Liver (tissue), 9 donors: ENCODE measurements around the gene TCHP. TPM values are rescaled to one million over a fixed set of nuclear protein-coding genes. Genes with fewer than 3 reads are reported as not detected.

ENCODE experiments used
- DNase-seq: peaks from one replicate; pipeline ENCODE4 v3.0.0-alpha.2; 2017; ENCODE audit warnings: low spot score
- H3K27ac ChIP-seq, 2 donors: one replicate each; pipeline ENCODE4 v1.7.0; 2013; ENCODE audit warnings: inconsistent platforms in 2 of 2, low read length in 2 of 2, control low read depth in 1 of 2, low read depth in 1 of 2, mild to moderate bottlenecking in 1 of 2
- H3K27me3 ChIP-seq, 4 donors: one replicate each; pipeline versions ENCODE4 v1.6.1 to v1.7.0; 2013; ENCODE audit warnings: low read length in 3 of 4, inconsistent platforms in 1 of 4, mild to moderate bottlenecking in 1 of 4, moderate library complexity in 1 of 4; ENCODE audit not compliant: control insufficient read depth in 4 of 4, insufficient read depth in 4 of 4
- H3K36me3 ChIP-seq, 4 donors: one replicate each; pipeline versions ENCODE4 v1.6.1 to v1.7.0; 2013; ENCODE audit warnings: low read length in 3 of 4, mild to moderate bottlenecking in 3 of 4, low read depth in 1 of 4, moderate library complexity in 1 of 4; ENCODE audit not compliant: control insufficient read depth in 4 of 4, insufficient read depth in 3 of 4
- H3K4me1 ChIP-seq, 4 donors: one replicate each; pipeline versions ENCODE4 v1.6.1 to v1.7.0; 2013; ENCODE audit warnings: low read length in 3 of 4, mild to moderate bottlenecking in 3 of 4, moderate library complexity in 1 of 4; ENCODE audit not compliant: control insufficient read depth in 4 of 4, insufficient read depth in 4 of 4
- H3K4me3 ChIP-seq, 3 donors: one replicate each; pipeline versions ENCODE4 v1.6.1 to v1.7.0; 2013; ENCODE audit warnings: low read length in 3 of 3, control low read depth in 1 of 3, low read depth in 1 of 3, mild to moderate bottlenecking in 1 of 3
- H3K9ac ChIP-seq, 2 donors: one replicate each; pipeline ENCODE4 v1.7.0; 2013; ENCODE audit warnings: low read length in 2 of 2, mild to moderate bottlenecking in 2 of 2, moderate library complexity in 2 of 2, control low read depth in 1 of 2, low read depth in 1 of 2
- H3K9me3 ChIP-seq, 4 donors: one replicate each; pipeline versions ENCODE4 v1.6.1 to v1.7.0; 2013; ENCODE audit warnings: low read length in 3 of 4; ENCODE audit not compliant: control insufficient read depth in 4 of 4
- EGR1 ChIP-seq, 2 donors: IDR thresholded peaks; 2 replicates each; pipeline ENCODE4 v1.6.1; 2016 to 2018; ENCODE audit warnings: antibody characterized with exemption in 2 of 2, low read depth in 2 of 2
- FOXA1 ChIP-seq: IDR thresholded peaks from 2 replicates; pipeline ENCODE4 v1.6.1; 2016; ENCODE audit warnings: antibody characterized with exemption
- FOXA2 ChIP-seq: IDR thresholded peaks from 2 replicates; pipeline ENCODE4 v1.6.1; 2016; ENCODE audit warnings: antibody characterized with exemption
- GABPA ChIP-seq, 2 donors: IDR thresholded peaks in 1 of 2; conservative IDR thresholded peaks in 1 of 2; 2 replicates each; pipeline ENCODE4 v1.6.1; 2016; ENCODE audit warnings: antibody characterized with exemption in 2 of 2, mild to moderate bottlenecking in 1 of 2, moderate library complexity in 1 of 2
- HNF4A ChIP-seq, 2 donors: conservative IDR thresholded peaks; 2 replicates each; pipeline ENCODE4 v1.6.1; 2016; ENCODE audit warnings: antibody characterized with exemption in 2 of 2, mild to moderate bottlenecking in 2 of 2
- NR2F2 ChIP-seq: IDR thresholded peaks from 2 replicates; pipeline ENCODE4 v1.6.1; 2016; ENCODE audit warnings: antibody characterized with exemption
- RAD21 ChIP-seq, 2 donors: IDR thresholded peaks; 2 replicates each; pipeline ENCODE4 v1.6.1; 2016; ENCODE audit warnings: antibody characterized with exemption in 2 of 2, mild to moderate bottlenecking in 2 of 2
- RXRA ChIP-seq, 2 donors: IDR thresholded peaks; 2 replicates each; pipeline ENCODE4 v1.6.1; 2017 to 2018; ENCODE audit warnings: antibody characterized with exemption in 2 of 2, mild to moderate bottlenecking in 1 of 2
- SP1 ChIP-seq: IDR thresholded peaks from 2 replicates; pipeline ENCODE4 v1.6.1; 2018; ENCODE audit warnings: antibody characterized with exemption, mild to moderate bottlenecking
- TAF1 ChIP-seq: conservative IDR thresholded peaks from 2 replicates; pipeline ENCODE4 v1.6.1; 2016; ENCODE audit warnings: antibody characterized with exemption, mild to moderate bottlenecking
- YY1 ChIP-seq: IDR thresholded peaks from 2 replicates; pipeline ENCODE4 v1.6.1; 2016; ENCODE audit warnings: antibody characterized with exemption, mild to moderate bottlenecking
- WGBS: extraction: QIAGEN DNeasy Blood & Tissue Kit; methylation state at CpG from one replicate; pipeline ENCODE4 v1.1.7; 2013; 5-methylcytosine and 5-hydroxymethylcytosine counted together
- polyA plus RNA-seq, 2 donors: library from polyadenylated mRNA; stranded (reverse) in 1 of 2; unstranded in 1 of 2; fragments of 200-250 nt in 1 of 2; fragments of >200 nt in 1 of 2; fragmentation: Nextera tagmentation in 1 of 2; extraction: Ambion mirVana in 1 of 2; gene quantifications; one replicate each; pipeline versions ENCODE4 v1.2.1 to v1.2.3, GENCODE V29; 2013 to 2015
- total RNA-seq, 2 donors: library from RNA; depleted of rRNA; stranded (reverse); fragments of >200 nt; gene quantifications; one replicate each; pipeline ENCODE4 v1.2.3, GENCODE V29; 2014
- TF ChIP-seq, protein P1 (sequence below): fragments of 150-350 bp; IDR thresholded peaks from 2 replicates; pipeline ENCODE4 v1.5.1; 2017; ENCODE audit warnings: improper control_type of control experiment, low read depth, low read length; ENCODE audit not compliant: missing input control
- TF ChIP-seq, protein P2 (sequence below): IDR thresholded peaks from 2 replicates; pipeline ENCODE4 v1.6.1; 2016; ENCODE audit warnings: antibody characterized with exemption, mild to moderate bottlenecking
- TF ChIP-seq, protein P3 (sequence below): IDR thresholded peaks from 2 replicates; pipeline ENCODE4 v1.6.1; 2016; ENCODE audit warnings: antibody characterized with exemption
- TF ChIP-seq, protein P4 (sequence below): IDR thresholded peaks from 2 replicates; pipeline ENCODE4 v1.6.1; 2016; ENCODE audit warnings: antibody characterized with exemption
- TF ChIP-seq, protein P5 (sequence below): IDR thresholded peaks from 2 replicates; pipeline ENCODE4 v1.6.1; 2016; ENCODE audit warnings: antibody characterized with exemption
- donor health status: healthy.
- donor health status: healthy.
- donor health status: healthy.
- donor health status: healthy.
- donor health status: healthy.

The TCHP gene
- total and polyA plus RNA-seq, 4 donors: 5.0 to 9.8 (median 5.2) TPM

DNA sequence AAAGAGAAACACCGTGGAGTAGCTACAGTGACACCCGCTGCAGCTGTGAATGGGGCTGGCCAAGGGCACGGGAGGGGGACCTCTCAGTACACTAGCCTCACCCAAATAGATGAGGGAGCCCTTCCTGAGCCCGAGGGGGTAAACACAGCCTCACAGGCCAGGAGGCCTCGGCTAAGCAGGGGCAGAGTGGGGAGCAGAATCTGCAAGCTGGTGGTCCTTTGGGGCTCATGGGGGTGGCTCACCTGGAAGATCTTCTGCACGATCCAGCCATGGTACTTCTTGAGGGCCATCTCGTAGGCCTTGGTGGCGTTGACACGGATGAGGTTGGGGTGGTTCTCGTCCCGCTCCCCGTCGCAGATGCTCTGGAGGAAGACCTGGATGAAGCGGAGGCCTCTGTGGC is 44.7 kb upstream of the TCHP start:
- Histone ChIP-seq H3K27ac (no peak overlapping the region), H3K36me3 (peaks cover 3 to 28% (median 8%) of the 10 kb centered on the region in 4 donors), H3K27me3 (no peaks in the 10 kb centered on the region), H3K9ac (no peak overlapping the region), H3K4me3 (no peak overlapping the region), H3K9me3 (no peaks in the 10 kb centered on the region), H3K4me1 (peaks cover 0 to 5% (median 1%) of the 10 kb centered on the region in 4 donors)
- DNase-seq: no peak
- TF ChIP-seq SP1: no peak
- TF ChIP-seq, protein P1, sequence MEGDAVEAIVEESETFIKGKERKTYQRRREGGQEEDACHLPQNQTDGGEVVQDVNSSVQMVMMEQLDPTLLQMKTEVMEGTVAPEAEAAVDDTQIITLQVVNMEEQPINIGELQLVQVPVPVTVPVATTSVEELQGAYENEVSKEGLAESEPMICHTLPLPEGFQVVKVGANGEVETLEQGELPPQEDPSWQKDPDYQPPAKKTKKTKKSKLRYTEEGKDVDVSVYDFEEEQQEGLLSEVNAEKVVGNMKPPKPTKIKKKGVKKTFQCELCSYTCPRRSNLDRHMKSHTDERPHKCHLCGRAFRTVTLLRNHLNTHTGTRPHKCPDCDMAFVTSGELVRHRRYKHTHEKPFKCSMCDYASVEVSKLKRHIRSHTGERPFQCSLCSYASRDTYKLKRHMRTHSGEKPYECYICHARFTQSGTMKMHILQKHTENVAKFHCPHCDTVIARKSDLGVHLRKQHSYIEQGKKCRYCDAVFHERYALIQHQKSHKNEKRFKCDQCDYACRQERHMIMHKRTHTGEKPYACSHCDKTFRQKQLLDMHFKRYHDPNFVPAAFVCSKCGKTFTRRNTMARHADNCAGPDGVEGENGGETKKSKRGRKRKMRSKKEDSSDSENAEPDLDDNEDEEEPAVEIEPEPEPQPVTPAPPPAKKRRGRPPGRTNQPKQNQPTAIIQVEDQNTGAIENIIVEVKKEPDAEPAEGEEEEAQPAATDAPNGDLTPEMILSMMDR: no peak
- TF ChIP-seq EGR1 (IDR thresholded peaks at IDR 0.05; ENCODE audit: low read depth in 2 of 2): no peak
- TF ChIP-seq, protein P2, sequence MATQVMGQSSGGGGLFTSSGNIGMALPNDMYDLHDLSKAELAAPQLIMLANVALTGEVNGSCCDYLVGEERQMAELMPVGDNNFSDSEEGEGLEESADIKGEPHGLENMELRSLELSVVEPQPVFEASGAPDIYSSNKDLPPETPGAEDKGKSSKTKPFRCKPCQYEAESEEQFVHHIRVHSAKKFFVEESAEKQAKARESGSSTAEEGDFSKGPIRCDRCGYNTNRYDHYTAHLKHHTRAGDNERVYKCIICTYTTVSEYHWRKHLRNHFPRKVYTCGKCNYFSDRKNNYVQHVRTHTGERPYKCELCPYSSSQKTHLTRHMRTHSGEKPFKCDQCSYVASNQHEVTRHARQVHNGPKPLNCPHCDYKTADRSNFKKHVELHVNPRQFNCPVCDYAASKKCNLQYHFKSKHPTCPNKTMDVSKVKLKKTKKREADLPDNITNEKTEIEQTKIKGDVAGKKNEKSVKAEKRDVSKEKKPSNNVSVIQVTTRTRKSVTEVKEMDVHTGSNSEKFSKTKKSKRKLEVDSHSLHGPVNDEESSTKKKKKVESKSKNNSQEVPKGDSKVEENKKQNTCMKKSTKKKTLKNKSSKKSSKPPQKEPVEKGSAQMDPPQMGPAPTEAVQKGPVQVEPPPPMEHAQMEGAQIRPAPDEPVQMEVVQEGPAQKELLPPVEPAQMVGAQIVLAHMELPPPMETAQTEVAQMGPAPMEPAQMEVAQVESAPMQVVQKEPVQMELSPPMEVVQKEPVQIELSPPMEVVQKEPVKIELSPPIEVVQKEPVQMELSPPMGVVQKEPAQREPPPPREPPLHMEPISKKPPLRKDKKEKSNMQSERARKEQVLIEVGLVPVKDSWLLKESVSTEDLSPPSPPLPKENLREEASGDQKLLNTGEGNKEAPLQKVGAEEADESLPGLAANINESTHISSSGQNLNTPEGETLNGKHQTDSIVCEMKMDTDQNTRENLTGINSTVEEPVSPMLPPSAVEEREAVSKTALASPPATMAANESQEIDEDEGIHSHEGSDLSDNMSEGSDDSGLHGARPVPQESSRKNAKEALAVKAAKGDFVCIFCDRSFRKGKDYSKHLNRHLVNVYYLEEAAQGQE: no peak
- TF ChIP-seq, protein P3, sequence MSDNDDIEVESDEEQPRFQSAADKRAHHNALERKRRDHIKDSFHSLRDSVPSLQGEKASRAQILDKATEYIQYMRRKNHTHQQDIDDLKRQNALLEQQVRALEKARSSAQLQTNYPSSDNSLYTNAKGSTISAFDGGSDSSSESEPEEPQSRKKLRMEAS: no peak
- WGBS: 92% methylated on average over 14 of the region's 14 CpGs

DNA sequence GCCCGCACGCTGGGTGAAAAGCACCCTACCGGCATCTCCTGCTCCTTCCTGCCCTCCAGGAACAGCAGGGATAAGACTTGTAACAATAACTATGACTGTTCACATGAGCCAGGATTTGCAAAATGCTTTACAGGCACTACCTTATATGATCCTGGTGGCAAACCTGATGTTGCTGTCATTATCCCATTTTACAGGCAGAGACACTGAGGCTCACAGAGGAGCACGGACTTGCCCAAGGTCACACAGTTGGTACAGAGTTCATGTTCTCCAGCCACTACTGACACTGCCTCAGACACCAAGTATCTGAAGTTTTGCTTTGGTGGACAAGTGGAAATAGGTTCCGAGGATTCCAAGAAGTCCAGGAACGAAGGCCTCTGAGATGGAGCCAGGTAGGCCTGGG is 42.4 kb upstream of the TCHP start:
- Histone ChIP-seq H3K9ac (no peak overlapping the region), H3K27me3 (no peaks in the 10 kb centered on the region), H3K9me3 (no peaks in the 10 kb centered on the region), H3K4me3 (no peak overlapping the region), H3K36me3 (peaks cover 3 to 28% (median 6%) of the 10 kb centered on the region in 4 donors), H3K4me1 (peaks cover 0 to 5% (median 1%) of the 10 kb centered on the region in 4 donors), H3K27ac (no peak overlapping the region)
- TF ChIP-seq NR2F2 (no peak), FOXA1 (no peak), RAD21 (IDR thresholded peaks at IDR 0.05) (no peak), GABPA (IDR thresholded peaks at IDR 0.05 in 1 of 2, conservative IDR thresholded peaks at IDR 0.05 in 1 of 2) (no peak)
- TF ChIP-seq, protein P3: no peak
- no peak for DNase-seq
- 96% methylated on average over 6 of the region's 6 CpGs for WGBS

DNA sequence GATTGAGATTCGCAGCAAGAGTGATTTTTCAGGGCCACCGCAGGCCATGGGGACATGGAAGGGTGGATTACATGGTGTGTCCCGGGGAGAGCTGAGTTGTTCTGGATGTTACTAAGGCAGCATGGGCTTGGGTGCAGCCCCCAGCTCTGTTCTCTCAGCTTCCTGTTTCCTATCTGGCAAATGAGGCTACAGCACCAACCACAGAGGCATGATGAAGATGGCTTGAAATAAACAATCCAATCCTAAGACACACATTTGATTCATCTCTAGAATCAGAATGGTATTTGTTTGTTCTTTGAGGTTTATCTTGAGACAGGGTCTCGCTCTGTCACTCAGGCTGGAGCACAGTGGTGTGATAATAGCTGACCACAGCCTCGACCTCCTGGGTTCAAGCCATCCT is 41.3 kb upstream of the TCHP start:
- Histone ChIP-seq H3K27me3 (no peaks in the 10 kb centered on the region), H3K4me3 (no peak overlapping the region), H3K4me1 (peaks cover 0 to under 1% (median 0%) of the 10 kb centered on the region in 4 donors), H3K36me3 (peaks cover 3 to 28% (median 6%) of the 10 kb centered on the region in 4 donors), H3K9me3 (no peaks in the 10 kb centered on the region), H3K9ac (no peak overlapping the region), H3K27ac (no peak overlapping the region)
- WGBS: 92% methylated on average over 5 of the region's 5 CpGs
- TF ChIP-seq, protein P4, sequence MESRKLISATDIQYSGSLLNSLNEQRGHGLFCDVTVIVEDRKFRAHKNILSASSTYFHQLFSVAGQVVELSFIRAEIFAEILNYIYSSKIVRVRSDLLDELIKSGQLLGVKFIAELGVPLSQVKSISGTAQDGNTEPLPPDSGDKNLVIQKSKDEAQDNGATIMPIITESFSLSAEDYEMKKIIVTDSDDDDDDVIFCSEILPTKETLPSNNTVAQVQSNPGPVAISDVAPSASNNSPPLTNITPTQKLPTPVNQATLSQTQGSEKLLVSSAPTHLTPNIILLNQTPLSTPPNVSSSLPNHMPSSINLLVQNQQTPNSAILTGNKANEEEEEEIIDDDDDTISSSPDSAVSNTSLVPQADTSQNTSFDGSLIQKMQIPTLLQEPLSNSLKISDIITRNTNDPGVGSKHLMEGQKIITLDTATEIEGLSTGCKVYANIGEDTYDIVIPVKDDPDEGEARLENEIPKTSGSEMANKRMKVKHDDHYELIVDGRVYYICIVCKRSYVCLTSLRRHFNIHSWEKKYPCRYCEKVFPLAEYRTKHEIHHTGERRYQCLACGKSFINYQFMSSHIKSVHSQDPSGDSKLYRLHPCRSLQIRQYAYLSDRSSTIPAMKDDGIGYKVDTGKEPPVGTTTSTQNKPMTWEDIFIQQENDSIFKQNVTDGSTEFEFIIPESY: no peak
- TF ChIP-seq HNF4A (conservative IDR thresholded peaks at IDR 0.05): no peak
- TF ChIP-seq, protein P3: no peak
- no peak for TF ChIP-seq FOXA1
- TF ChIP-seq TAF1: no peak
- TF ChIP-seq, protein P1: no peak
- TF ChIP-seq YY1: no peak
- no peak for TF ChIP-seq EGR1 (IDR thresholded peaks at IDR 0.05; ENCODE audit: low read depth in 2 of 2)
- TF ChIP-seq FOXA2: no peak
- no peak for TF ChIP-seq NR2F2
- no peak for TF ChIP-seq RAD21 (IDR thresholded peaks at IDR 0.05)
- TF ChIP-seq RXRA (IDR thresholded peaks at IDR 0.05): no peak
- TF ChIP-seq, protein P5, sequence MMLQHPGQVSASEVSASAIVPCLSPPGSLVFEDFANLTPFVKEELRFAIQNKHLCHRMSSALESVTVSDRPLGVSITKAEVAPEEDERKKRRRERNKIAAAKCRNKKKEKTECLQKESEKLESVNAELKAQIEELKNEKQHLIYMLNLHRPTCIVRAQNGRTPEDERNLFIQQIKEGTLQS: no peak
- TF ChIP-seq SP1: no peak
- DNase-seq: no peak
